Activated CD4-positive, alpha-beta T cell treated with anti-CD3 and anti-CD28 coated beads for 1 hour (primary cell): ENCODE data around the gene USP20.

Source experiments
- DNase-seq: peaks from one replicate; pipeline ENCODE4 v3.0.0-alpha.2; 2020

Gene USP20

GRCh38 chr9:129929496-129930125, 94.4 kb downstream of the USP20 start:
- no peak for DNase-seq

GRCh38 chr9:129930743-129931142, 95.5 kb downstream of the USP20 start:
- DNase-seq, result no peak
